Measurements from ENCODE around the gene EREG.
"Not testable (repeated sequence)": the region's sequence is repeated elsewhere in the genome, so short reads cannot be mapped to it uniquely, and the experiment has no call there.

Gene EREG, protein sequence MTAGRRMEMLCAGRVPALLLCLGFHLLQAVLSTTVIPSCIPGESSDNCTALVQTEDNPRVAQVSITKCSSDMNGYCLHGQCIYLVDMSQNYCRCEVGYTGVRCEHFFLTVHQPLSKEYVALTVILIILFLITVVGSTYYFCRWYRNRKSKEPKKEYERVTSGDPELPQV

DNA sequence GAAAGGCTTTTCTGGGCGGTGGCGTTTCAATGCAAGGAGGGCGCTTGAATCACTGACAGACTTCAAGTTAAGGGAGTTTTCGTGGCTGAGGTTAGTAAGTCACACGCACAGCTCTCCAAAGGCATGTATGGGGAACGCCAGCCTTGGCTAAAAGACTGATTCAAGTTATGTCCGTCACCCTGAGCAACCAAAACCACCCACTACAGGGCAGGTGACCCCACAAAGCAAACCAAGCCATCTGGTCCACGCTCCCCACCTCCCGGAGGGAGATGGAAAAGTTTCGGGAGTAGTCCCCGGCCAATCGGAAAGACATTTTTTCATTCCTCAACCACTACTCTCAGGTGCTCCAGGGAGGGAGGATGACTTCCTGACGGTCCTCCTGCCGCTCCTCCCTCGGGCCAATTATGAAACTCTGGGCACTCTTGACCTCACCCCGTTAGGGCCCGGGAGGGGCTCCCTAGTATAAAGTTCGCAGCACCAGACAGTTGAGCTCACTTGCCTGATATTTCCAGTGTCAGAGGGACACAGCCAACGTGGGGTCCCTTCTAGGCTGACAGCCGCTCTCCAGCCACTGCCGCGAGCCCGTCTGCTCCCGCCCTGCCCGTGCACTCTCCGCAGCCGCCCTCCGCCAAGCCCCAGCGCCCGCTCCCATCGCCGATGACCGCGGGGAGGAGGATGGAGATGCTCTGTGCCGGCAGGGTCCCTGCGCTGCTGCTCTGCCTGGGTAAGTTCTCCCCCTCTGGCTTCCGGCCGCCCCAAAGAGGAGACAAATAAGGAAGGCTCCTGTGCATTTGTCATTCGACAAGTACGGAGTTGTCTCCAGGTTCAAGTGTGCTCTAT is at the start of gene EREG:
EREG (plus strand) TSS at position 494 of the 840 bp plus-strand sequence; CDS start at position 658, 164 bp downstream.
- peak; percentile 57 for DNase-seq

DNA sequence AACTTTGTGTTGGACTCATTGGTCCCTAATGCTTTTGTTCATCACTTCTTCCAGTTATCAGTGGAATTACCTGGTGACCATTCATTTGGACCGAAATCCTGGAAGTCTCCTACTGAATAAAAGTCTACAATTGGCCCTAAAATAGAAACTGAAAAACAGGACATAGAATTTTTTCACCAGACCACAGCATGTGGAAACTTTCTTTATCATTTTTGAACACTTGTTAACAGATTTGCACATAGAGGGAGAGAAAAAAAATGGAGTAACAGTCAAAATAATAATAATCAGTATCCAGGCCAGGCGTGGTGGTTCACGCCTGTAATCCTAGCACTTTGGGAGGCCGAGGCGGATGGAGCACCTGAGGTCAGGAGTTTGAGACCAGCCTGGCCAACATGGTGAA is 49.6 kb upstream of the EREG start:
- DNase-seq = no peak

DNA sequence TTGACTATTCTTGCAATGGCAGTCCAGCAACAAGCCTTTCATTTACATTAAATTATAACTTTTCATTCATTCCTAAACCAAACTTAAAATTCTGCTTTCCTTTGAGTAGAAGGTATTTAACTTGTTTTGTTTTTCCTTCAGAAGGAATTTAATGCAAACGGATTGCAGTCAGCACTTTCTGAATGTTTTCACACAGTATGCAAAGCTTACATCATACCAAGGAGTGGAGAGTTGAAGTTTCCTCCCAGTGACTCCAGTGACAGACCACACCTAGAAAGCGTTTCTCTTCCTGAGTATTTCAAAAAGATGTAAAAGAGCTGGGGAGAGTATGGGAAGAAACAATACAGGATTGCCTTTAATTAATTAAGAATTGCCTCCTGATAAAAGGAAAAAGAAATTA is 48.5 kb upstream of the EREG start:
- DNase-seq = no peak

DNA sequence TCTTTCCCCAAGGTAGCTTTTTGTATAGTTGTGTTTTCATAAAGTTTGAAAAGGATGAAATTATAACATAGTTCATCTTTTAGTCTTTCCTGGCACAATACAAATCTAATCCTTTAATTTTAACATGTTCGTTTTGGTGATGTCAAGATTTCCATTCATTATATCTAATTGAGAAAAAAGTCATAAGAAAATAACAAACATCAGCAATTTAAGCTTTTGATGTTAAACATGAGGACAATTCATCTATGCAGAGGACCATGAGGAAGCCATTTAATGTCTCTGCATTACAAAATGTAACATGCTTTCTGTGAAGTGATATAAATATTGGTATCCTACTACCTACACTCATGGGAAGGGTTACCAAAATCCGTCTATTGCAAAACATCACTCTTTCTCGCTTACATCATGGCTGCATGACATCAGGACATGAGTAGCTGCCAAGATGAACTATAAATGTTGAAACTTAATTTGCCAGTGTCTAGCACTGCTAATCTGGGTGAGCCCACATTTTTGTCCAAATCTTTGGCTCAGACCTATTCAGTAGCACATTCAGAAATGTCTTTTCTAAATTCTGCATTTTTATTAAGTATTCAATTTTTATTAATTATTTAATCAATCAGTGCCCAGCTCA is 47.2 kb upstream of the EREG start:
- DNase-seq = no peak

DNA sequence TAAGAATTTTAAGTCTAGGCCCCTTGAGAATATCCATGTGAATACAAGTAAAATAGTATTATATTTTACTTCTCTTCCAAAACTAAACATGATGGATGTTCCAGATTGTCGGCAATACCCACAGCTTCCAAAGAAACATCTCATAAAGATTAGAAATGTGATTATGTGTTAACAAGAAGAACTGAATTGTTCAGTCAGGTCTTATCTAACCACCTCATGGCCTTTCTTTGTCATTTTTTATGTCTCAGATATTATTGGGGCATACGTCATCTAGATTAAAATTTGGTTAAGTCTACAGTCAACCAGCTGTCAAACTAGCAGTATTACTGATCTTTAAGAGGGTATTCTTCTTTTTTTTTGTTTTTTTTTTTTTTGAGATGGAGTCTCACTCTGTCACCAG is 46.7 kb upstream of the EREG start:
- DNase-seq = no peak

DNA sequence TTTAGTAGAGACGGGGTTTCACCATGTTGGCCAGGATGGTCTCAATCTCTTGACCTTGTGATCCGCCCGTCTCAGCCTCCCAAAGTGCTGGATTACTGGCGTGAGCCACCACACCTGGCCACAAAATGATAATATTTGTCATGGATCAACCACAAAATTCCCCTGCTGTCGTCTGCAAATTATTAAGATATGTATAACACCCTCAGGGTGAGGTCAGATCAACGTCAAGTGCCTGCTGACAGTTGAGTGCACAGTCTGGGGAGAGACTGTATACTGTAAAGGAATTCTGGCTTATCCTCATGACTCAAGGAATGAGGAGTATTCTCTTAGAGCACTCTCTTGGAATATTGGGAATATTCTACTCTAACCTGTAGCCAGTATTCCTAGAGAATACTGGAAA is 45.5 kb upstream of the EREG start:
- DNase-seq = no peak

DNA sequence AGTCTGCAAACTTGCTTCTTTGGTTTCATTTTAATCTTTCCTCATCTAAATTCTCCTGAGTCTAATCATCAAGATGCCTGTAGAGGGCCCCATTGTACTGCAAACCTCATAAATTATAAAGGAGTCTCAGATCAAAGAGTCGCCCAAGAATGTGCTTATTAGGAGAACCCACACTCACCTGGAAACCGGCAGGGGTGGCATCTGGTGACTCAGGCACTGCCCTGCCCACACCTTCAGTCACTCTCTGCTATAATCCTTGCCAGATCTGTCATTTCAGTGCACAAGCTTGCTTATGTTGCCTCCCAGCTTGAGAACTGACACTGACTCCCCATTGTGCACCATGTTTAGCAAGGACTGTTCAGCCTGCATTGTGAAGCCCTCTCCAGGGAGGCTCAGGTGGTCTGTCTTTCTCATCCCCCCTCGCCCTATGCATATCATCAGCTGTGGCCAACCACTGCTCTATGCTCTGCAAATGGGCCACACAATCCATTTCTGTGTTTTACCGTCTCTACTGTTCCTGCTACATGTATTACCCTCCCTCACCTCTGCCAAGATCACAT is 44.3 kb upstream of the EREG start:
- DNase-seq = no peak

DNA sequence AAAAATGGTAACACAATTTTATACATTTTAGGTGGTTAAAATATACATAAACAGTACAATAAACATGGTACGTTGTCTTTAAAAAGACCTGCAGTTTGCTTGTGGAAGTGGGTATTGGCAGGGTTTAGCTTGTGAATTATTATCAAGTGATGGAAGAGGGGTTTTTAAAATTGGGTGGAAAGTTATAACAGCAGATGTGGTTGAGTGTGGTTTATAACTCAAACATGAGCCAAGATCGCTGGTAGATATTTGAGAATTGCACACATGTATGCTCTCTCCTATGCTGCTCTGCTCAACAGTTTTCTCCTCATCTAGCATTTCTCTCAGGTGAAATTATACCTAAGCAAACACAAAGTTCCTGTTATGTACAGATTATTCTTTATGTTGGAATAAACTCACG is 42.6 kb upstream of the EREG start:
- DNase-seq = no peak

DNA sequence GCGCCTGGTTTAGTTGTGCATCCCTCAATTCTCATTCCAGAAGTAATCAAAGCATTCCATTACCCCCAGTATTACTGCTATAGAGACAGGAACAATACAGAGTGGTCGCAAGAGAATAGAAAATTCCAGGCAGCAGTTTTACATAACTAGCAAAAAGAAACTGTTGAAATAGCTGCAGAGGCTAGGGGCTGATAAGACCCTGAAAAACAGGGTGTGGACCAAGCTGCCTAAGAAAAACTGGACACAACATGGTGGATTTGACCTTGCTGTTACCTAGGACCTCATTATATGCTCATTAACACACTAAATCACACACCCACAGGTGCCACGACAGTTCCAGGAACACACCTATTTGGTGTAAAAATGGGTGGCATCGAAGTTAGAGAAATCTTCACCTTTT is 41.3 kb upstream of the EREG start:
- no peak for DNase-seq

DNA sequence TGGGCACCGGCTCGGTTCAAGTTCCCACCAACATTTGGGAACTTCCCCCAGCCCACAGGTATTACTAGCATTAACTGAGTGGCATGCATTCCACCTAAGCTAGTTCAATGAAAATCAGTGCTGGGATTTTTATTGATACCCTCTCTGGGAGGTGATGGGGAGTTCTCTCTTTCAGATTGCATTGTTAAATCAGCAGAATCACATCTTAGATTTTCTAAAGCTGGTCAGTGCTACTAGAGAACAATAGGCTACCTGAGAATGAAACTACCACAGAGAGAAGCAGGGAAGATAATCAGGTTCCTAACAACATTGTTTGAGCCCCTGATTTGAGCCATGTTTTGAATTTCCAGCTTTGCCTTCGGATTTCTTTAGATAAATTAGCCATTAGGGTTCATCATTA is 40.7 kb upstream of the EREG start:
- DNase-seq = no peak

DNA sequence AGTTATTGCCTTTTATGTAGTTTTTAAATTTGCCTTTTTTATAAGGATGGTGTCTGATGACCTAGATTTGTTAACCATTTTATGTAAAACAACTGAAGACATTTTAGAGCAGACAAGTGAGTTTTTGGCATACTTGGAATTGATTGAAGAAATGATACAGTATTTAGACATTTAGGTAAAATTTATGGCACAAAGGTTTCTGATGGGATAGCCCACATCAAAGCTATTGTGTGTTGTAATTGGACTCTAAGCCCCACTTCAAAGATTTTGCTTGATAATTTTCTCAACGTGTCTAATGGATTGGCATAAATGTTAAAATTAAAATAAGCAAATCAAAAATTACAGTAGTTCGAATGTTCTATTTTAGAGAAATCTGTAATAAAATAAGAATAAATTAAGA is 39.1 kb upstream of the EREG start:
- no peak for DNase-seq

DNA sequence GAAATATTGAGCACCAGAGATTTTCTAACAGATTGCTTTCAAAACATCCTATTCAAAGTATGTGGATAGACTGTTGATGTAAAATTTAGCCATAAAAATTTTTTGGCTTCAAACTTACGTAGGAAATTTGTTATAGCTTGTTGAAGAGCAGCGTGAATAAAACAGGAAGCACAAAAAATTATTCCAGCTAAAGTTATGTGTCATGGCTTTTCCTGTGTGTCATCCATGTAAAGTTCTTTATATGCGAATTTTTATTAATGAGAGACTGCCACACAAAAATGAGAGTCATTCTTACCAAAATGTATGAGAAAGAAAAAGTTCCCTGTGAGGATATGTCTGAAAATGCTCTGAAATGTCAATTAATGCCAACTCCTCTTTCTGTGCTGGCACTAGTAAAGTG is 37.2 kb upstream of the EREG start:
- no peak for DNase-seq

DNA sequence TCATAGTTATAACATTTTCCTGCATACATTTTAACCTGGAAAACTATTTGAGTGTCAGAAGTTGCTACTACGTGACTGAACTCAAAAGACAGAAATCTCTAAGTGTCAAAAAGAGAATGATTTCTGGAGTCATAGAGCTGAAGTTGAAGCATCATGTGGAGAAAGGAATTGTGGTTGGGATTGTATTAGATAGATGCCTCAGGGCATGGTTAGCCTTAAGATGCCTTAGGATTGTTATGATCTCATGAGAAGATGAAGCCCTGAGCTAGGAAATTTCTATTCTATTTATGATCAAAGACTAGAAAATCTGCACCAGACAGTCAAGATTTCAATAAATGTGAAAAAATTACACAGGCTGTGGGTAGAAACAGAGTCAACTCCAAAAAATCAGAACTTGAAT is 36.4 kb upstream of the EREG start:
- DNase-seq = no peak

DNA sequence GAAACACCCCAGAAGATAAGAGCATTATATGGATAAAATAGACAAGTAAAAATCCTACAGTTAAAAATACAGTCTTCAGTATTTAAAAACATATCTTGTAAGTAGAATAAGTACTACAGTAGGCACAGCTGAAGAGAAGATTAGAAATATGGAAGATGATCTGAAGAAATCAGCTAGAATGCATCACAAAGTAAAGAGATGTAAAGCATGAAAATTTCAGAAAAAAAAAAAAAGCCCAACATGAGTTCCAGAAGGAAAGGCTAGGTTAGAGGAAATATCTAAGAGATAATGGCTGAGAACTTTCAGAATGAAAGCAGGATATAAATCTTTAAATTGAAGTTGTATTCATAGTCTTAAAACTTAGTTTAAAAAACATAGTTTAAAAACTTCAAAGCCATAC is 35.6 kb upstream of the EREG start:
- no peak for DNase-seq

DNA sequence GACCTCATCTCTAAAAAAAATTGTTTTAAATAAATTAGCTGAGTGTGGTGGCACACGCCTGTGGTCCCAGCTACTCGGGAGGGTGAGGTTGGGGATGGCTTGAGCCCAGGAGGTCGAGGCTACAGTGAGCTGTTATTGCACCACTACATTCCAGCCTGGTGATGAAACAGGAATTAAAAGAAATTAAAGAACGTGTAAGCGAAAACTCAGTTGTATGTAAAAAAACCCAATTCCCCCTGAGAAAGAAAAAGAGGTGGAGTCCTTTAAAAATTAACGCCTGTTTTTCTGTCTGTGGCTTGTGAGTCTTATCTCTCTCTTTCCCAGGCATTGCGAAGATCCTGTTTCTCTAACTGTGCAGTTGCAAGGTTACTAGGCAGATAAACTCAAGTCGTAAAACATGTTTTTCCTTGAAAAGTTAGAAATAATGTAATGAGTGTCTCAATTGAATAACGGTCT is 34.6 kb upstream of the EREG start:
- DNase-seq = no peak

DNA sequence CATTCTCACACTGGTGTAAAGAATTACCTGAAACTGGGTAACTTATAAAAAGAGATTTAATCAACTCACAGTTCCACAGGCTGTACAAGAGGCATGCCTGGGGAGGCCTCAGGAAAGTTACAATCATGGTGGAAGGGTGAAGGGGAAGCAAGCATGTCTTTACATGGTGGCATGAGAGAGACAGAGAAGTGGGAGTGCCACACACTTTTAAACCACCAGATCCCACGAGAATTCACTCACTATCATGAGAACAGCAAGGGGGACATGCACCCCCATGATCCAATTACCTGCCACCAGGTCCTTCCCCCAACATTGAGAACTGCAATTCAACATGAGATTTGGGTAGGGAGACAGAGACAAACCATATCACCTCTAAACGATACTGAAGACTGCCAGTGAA is 33.7 kb upstream of the EREG start:
- DNase-seq = no peak

DNA sequence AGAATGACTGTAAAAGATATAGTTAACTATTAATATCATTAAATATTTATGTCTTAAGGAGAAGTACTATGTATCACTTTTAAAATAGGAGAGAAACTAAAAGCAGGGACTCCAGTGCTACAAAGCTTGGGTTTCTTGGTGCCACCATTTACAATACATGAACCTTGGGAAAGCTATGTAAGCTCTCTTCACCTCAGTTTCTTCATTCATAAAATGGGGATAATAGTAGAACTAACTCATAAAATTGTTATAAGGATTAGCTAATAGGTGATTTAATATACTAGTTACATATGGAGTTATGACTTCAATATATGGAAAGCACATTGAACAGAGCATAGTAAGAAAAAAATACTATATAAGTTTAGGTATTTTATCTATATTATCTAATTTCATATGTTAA is 33.0 kb upstream of the EREG start:
- DNase-seq = no peak

DNA sequence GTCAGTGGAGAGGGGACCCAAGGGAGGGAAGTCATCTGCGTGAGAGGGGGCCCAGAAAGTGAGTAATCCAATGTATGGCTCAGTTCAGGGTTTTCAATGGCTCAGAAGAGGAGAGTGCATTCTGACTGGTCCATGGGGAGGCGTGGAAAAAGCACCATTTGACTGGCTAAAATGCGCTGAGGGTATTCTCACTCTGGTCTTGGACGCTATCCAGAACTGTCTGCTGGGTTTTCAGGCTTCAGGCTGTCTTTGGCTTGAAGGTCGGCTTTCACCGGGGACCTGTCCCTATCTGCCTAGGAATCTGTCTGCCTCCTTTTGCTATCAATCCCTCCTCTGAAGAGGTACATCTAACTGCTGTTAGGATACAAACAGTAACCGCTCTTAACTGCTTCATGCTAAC is 30.3 kb upstream of the EREG start:
- DNase-seq = no peak

DNA sequence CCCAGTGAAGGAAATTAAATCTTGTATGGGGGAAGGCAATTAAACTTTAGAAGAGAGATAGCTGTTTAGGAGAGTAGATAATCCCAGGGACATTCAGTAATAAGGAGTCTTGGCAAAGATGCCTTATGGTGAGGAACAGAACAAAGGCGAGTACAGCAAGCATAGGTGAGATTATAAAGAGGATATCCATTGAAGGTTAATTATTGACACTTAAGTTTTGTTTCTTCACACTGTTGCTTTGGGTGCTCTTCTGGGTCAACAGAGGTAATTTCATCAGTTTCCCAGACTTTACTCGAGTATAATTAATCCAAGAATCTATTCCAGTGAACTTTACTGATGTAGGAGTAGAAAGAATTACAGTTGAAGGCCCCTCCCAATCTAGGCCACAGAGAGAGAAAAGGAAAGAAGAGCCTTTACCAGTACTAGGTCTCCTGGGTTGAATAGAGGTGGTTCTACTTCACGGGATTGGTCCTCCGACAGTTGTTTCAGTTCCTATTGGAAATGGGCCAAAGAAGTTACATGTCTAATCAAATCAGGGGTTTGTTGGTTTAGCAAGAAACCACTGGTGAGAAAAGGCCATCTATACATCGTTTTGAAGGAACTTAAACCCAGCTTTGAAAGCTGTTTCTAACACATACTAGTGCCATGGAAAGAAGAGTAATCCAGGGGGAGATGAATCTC is 29.5 kb upstream of the EREG start:
- no peak for DNase-seq

DNA sequence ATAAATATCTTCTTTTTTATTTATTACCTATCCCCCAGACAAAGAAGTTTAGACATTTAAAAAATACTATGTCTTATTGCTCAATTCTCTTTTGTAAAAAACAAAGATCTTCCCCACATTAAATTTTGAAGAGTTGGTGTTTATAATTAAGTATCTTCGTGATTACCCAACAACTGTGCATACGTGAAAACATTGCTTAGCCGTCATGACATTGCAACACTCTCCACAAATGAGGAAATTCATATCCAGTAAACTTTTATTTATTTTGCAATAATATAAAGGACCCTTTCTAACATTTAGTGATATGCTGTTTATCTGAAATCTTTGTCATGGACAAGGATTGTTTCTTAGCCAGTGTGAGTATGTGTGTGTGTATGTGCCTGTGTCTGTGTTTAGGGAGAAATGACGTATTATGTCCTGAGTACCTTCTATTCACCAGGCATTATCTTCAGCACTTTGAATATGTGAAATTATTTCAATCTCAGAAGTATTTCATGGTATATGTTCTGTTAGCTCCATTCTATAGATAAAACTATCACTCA is 26.1 kb upstream of the EREG start:
- no peak for DNase-seq

DNA sequence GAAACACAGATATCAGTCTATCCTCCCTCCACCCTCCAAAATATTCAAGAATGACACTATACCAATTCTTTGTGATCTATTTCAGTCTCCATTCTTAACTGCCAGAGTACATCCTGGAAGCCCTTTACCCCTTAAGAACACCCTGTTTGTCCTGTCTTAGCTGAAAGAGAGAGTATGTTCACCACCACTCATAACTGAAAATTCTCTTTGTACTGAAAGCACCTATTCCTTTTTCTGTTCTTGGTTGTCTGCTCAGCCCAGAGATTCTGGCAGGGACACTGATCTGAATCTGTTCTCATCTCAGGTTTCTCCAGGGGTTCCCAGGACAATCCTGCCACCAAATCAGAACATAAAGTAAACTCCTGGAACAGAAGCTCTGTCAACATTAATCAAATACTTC is 25.4 kb upstream of the EREG start:
- DNase-seq = no peak

DNA sequence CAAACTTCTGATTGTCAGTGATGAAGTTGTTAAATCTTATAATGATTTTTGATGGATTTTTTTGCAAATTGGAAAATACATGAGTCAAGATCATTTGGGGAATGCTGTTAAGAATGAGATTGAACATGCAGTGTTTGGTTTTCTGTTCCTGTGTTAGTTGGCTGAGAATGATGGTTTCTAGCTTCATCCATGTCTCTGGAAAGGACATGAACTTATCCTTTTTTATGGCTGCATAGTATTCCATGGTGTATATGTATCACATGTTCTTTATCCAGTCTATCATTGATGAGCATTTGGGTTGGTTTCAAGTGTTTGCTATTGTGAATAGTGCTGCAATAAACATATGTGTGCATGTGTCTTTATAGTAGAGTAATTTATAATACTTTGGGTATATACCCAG is 24.5 kb upstream of the EREG start:
- not testable (repeated sequence) for DNase-seq

DNA sequence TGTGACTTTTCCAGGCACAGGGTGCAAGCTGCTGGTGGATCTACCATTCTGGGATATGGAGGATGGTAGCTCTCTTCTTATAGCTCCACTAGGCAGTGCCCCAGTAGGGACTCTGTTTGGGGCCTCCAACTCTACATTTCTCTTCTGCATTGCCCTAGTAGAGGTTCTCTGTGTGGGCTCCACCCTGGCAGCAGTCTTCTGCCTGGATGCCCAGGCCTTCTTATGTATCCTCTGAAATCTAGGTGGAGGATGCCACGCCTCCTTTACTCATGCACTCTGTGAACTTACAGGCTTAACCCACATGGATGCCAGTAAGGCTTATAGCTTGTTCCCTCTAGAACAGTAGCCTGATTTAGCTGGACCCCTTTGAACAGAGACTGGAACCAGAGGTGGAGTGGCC is 20.9 kb upstream of the EREG start:
- no peak for DNase-seq
